Right lobe of liver (tissue), 4 donors: ENCODE results near the gene ADGRV1.

Source experiments
- POLR2A ChIP-seq: fragments of 450-650 bp; IDR thresholded peaks from one replicate; pipeline ENCODE4 v1.6.1; 2017; ENCODE audit warnings: antibody characterized with exemption, mild to moderate bottlenecking
- TF ChIP-seq, protein P1 (sequence below), 4 donors: fragments of 200-600 bp in 3 of 4; fragments of 450-650 bp in 1 of 4; IDR thresholded peaks; one replicate each; pipeline versions ENCODE4 v1.5.1 to v1.8.0; 2016 to 2022; ENCODE audit warnings: antibody characterized with exemption in 4 of 4, mild to moderate bottlenecking in 2 of 4
- donor health status: DM: no; HTN: no; CAD: no.
- donor health status: DM: no; HTN: no; CAD: no.
- donor health status: DM: no; HTN: yes; CAD: no.

DNA sequence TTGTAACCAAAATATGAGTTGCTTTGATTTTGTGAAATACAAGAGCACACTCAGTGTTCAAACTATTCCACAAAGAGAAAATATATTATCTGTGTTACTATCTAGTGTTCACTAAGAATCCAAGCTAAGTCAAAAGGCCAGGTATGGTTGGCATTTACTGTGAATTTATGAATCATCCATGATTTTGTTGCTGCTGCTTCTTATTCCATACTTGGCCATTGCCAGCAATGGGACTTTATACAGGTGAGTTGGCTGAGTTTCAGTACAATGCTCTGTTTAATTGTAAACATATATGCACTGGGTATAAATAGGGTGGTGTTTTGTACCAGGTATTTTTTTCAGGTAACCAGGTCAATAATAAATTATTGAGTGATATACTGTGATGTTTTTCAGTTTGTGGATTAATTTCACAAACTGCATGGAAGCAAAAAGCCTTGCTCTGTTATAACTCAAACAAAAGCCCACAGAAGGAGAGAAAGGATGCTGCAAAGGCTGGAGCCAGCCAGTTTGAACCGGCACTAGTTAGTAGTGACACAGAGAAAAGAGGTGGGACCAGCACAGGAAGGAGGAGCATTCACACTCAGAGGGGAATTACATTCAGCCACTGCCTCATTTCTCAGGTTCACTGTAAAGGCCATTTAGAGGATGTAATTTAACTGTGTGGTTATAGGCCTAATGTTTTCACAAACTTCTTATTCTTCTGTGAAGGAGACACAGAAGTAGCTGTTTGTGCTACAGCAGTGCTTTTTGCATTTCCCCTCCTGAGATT is 381.8 kb downstream of the ADGRV1 start:
- TF ChIP-seq, protein P1, sequence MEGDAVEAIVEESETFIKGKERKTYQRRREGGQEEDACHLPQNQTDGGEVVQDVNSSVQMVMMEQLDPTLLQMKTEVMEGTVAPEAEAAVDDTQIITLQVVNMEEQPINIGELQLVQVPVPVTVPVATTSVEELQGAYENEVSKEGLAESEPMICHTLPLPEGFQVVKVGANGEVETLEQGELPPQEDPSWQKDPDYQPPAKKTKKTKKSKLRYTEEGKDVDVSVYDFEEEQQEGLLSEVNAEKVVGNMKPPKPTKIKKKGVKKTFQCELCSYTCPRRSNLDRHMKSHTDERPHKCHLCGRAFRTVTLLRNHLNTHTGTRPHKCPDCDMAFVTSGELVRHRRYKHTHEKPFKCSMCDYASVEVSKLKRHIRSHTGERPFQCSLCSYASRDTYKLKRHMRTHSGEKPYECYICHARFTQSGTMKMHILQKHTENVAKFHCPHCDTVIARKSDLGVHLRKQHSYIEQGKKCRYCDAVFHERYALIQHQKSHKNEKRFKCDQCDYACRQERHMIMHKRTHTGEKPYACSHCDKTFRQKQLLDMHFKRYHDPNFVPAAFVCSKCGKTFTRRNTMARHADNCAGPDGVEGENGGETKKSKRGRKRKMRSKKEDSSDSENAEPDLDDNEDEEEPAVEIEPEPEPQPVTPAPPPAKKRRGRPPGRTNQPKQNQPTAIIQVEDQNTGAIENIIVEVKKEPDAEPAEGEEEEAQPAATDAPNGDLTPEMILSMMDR (IDR thresholded peaks at IDR 0.05), result no peak
- TF ChIP-seq POLR2A, result no peak
